ENCODE measurements around the gene CFH. TPM values are rescaled to one million over a fixed set of nuclear protein-coding genes. Genes with fewer than 3 reads are reported as not detected.
"Not testable (repeated sequence)": the region's sequence is repeated elsewhere in the genome, so short reads cannot be mapped to it uniquely, and the experiment has no call there.

CFH gene
- total RNA-seq, 3 donors from 2014 or later, result 0.35 to 0.76 (median 0.63) TPM

- H3K36me3 Mint-ChIP-seq (ENCODE audit: insufficient read depth); H3K27me3 Mint-ChIP-seq (ENCODE audit: low read depth); H3K9me3 Mint-ChIP-seq; DNase-seq; H3K4me1 Mint-ChIP-seq (ENCODE audit: low read depth); H3K4me3 Mint-ChIP-seq; ATAC-seq: not testable (repeated sequence)
Observed at GRCh38 chr1:196765019-196765740, 113.3 kb downstream of the CFH start.

GRCh38 chr1:196769823-196770222 lies 118.0 kb downstream of the CFH start:
- H3K27me3 Mint-ChIP-seq (ENCODE audit: low read depth); ATAC-seq; DNase-seq; H3K9me3 Mint-ChIP-seq; H3K4me1 Mint-ChIP-seq (ENCODE audit: low read depth); H3K4me3 Mint-ChIP-seq; H3K36me3 Mint-ChIP-seq (ENCODE audit: insufficient read depth): not testable (repeated sequence)

DNA sequence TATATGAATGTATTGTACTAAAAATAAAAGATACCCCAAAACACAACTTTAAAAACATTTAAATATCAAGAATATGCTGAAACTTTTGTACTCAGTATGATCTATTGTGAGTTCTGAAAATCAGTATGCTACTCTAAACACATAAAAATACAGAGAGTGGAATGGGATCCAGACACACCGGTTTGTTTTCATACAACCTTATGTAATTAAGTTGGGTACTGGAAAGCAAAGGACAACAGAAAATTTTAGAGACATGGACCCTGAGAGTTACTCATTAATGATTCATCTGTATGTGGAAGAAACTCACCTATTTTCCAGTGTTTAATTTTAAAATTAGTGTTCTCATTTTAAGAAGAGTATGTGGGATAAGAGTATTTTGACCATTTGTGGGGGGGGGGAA lies 121.9 kb downstream of the CFH start:
- ATAC-seq, result no peak
- no peak overlapping the region for H3K4me3 Mint-ChIP-seq
- H3K36me3 Mint-ChIP-seq (ENCODE audit: insufficient read depth), result no peaks in the 10 kb centered on the region
- no peaks in the 10 kb centered on the region for H3K9me3 Mint-ChIP-seq
- DNase-seq, result no peak
- H3K4me1 Mint-ChIP-seq (ENCODE audit: low read depth), result no peaks in the 10 kb centered on the region
- no peaks in the 10 kb centered on the region for H3K27me3 Mint-ChIP-seq (ENCODE audit: low read depth)

GRCh38 chr1:196774175-196774574 lies 122.3 kb downstream of the CFH start:
- Mint-ChIP-seq H3K36me3 (ENCODE audit: insufficient read depth) (no peaks in the 10 kb centered on the region), H3K4me1 (ENCODE audit: low read depth) (no peaks in the 10 kb centered on the region), H3K9me3 (no peaks in the 10 kb centered on the region), H3K27me3 (ENCODE audit: low read depth) (no peaks in the 10 kb centered on the region), H3K4me3 (no peak overlapping the region)
- no peak for ATAC-seq
- DNase-seq, result no peak

GRCh38 chr1:196774603-196775002 lies 122.8 kb downstream of the CFH start, which contains the start of gene CFHR3:
Gene CFHR3, plus strand, starts transcription at chr1:196774840. Its CDS starts 47 bp downstream, at chr1:196774887.
- Mint-ChIP-seq H3K4me3 (no peak within 1 kb of the TSS), H3K9me3 (no peaks in the 10 kb centered on the region), H3K4me1 (ENCODE audit: low read depth) (no peaks in the 10 kb centered on the region), H3K27me3 (ENCODE audit: low read depth) (no peaks in the 10 kb centered on the region), H3K36me3 (ENCODE audit: insufficient read depth) (no peaks in the 10 kb centered on the region)
- DNase-seq (no peak), ATAC-seq (no peak)

DNA sequence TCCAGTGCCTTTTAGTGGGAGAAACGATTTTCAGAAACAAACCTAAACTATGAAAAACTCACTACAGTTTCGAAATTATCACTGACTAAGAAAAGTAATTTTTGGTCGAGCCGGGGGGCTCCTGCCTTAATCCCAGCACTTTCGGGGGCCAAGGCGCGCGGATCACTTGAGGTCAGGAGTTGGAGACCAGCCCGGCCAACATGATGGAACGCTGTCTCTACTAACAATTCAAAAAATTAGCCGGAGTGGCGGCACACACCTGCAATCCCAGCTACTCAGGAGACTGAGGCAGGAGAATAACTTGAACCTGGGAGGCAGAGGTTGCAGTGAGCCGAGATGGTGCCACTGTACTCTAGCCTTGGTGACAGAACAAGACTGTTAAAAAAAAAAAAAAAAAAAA lies 125.8 kb downstream of the CFH start:
- Mint-ChIP-seq H3K4me1 (ENCODE audit: low read depth) (no peaks in the 10 kb centered on the region), H3K9me3 (no peaks in the 10 kb centered on the region), H3K27me3 (ENCODE audit: low read depth) (no peaks in the 10 kb centered on the region), H3K36me3 (ENCODE audit: insufficient read depth) (no peaks in the 10 kb centered on the region), H3K4me3 (no peak overlapping the region)
- no peak for DNase-seq
- ATAC-seq, result no peak

DNA sequence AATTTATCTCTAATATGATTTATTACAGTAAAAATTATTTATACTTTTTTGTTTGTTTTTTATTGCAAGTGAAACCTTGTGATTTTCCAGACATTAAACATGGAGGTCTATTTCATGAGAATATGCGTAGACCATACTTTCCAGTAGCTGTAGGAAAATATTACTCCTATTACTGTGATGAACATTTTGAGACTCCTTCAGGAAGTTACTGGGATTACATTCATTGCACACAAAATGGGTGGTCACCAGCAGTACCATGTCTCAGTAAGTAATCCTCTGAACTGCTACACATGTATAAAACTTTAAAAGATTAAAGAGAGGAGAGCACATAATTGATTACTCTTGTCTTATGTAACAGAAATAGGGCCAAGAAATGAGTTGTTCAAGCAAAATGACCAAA lies 127.2 kb downstream of the CFH start:
- H3K36me3 Mint-ChIP-seq (ENCODE audit: insufficient read depth), result no peaks in the 10 kb centered on the region
- DNase-seq, result no peak
- no peaks in the 10 kb centered on the region for H3K9me3 Mint-ChIP-seq
- H3K27me3 Mint-ChIP-seq (ENCODE audit: low read depth), result no peaks in the 10 kb centered on the region
- no peaks in the 10 kb centered on the region for H3K4me1 Mint-ChIP-seq (ENCODE audit: low read depth)
- no peak for ATAC-seq
- H3K4me3 Mint-ChIP-seq, result no peak overlapping the region

- H3K4me3 Mint-ChIP-seq; H3K9me3 Mint-ChIP-seq; ATAC-seq; H3K27me3 Mint-ChIP-seq (ENCODE audit: low read depth); DNase-seq; H3K36me3 Mint-ChIP-seq (ENCODE audit: insufficient read depth); H3K4me1 Mint-ChIP-seq (ENCODE audit: low read depth): not testable (repeated sequence)
Observed at GRCh38 chr1:196791252-196791651, 139.4 kb downstream of the CFH start.

- H3K4me1 Mint-ChIP-seq (ENCODE audit: low read depth); H3K4me3 Mint-ChIP-seq; H3K27me3 Mint-ChIP-seq (ENCODE audit: low read depth); DNase-seq; ATAC-seq; H3K36me3 Mint-ChIP-seq (ENCODE audit: insufficient read depth); H3K9me3 Mint-ChIP-seq: not testable (repeated sequence)
Observed at GRCh38 chr1:196794103-196794502, 142.3 kb downstream of the CFH start.

Other genes starting within 250 kb of the CFH start
- not detected for gene KCNT2, start 43.6 kb upstream of the CFH start, total RNA-seq
- gene CFHR3, start 122.8 kb downstream of the CFH start, total RNA-seq, result under 1 TPM in 1 of 3 donors, not detected in 2; 0.18 TPM
- gene CFHR1, start 167.7 kb downstream of the CFH start, total RNA-seq, result under 1 TPM in 1 of 3 donors, not detected in 2; 0.26 TPM
- not detected for gene CFHR4, start 236.0 kb downstream of the CFH start, total RNA-seq

Data from activated T-cell treated with anti-CD3 and anti-CD28 coated beads, Interleukin-2, amount 50 U/mL, for 4 hours (primary cell).